Subcutaneous adipose tissue (tissue), 4 donors: ENCODE measurements around the gene SAV1. TPM values are rescaled to one million over a fixed set of nuclear protein-coding genes. Genes with fewer than 3 reads are reported as not detected.

ENCODE experiments used
- total RNA-seq, 4 donors: library from RNA; depleted of rRNA; stranded (reverse); fragments of >200 nt; gene quantifications; one replicate each; pipeline ENCODE4 v1.1.0, GENCODE V29; 2016
- TF ChIP-seq, protein P1 (sequence below): fragments of 450-650 bp; IDR thresholded peaks from one replicate; pipeline ENCODE4 v1.5.1; 2016; ENCODE audit warnings: low read depth, mild to moderate bottlenecking, control low read depth, antibody characterized with exemption, moderate library complexity

The SAV1 gene
- total RNA-seq: 10 to 100 TPM; 42.5 to 77.8 (median 54.6) TPM

- TF ChIP-seq, protein P1, sequence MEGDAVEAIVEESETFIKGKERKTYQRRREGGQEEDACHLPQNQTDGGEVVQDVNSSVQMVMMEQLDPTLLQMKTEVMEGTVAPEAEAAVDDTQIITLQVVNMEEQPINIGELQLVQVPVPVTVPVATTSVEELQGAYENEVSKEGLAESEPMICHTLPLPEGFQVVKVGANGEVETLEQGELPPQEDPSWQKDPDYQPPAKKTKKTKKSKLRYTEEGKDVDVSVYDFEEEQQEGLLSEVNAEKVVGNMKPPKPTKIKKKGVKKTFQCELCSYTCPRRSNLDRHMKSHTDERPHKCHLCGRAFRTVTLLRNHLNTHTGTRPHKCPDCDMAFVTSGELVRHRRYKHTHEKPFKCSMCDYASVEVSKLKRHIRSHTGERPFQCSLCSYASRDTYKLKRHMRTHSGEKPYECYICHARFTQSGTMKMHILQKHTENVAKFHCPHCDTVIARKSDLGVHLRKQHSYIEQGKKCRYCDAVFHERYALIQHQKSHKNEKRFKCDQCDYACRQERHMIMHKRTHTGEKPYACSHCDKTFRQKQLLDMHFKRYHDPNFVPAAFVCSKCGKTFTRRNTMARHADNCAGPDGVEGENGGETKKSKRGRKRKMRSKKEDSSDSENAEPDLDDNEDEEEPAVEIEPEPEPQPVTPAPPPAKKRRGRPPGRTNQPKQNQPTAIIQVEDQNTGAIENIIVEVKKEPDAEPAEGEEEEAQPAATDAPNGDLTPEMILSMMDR: no peak
These were observed at the start of gene SAV1 for GRCh38 chr14:50667996-50668825. Gene SAV1 (minus strand): TSS chr14:50668306. CDS start chr14:50667967, 339 bp downstream.

DNA sequence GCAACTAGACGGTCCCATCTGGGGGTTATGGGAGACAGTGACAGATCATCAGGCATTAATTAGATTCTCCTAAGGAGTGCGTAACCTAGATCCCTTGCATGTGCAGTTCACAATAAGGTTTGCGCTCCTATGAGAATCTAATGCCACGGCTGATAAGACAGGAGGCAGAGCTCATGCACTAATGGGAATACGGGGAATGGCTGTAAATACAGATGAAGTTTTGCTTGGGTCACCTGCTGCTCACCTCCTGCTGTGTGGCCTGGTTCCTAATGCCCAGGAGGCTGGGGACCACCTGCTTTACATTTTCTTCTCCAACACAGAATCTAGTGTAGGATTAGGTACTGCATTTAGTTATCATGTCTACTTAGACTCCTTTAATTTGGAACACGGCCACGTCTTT, 49.7 kb upstream of the SAV1 start:
- TF ChIP-seq, protein P1: no peak

DNA sequence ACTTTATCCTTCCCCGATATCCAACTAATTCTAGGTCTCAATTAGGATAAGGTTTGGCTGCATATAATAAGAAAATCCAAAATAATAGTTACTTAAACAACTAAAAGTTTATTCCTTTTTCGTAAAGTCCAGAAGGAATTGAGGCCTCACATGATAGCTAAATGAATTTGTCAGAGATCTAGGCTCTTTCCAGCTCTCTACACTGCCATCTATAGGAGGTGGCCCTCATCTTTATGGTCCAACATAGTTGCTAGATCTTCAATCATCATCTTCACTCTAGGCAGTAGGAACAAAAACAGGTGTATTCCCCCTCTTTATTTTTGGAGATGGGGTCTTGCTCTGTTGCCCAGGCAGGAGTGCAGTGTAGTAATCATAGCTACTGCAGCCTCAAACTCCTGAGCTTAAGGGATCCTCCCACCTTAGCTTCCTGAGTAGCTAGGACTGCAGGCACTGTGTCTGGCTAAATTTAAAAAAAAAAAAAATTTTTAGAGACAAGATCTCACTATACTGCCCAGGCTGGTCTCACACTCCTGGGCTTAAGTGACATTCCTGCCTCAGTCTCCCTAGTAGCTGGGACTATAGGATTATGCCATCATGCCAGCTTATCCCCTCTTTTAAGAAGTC, 46.5 kb upstream of the SAV1 start:
- TF ChIP-seq, protein P1: no peak

GRCh38 chr14:50711043-50711442, 42.9 kb upstream of the SAV1 start:
- TF ChIP-seq, protein P1: no peak

GRCh38 chr14:50705026-50705593, 37.0 kb upstream of the SAV1 start:
- TF ChIP-seq, protein P1: no peak

- TF ChIP-seq, protein P1: no peak
These were observed 36.4 kb upstream of the SAV1 start for GRCh38 chr14:50704454-50705010.
